Measurements from ENCODE around the gene MAFB.

DNA sequence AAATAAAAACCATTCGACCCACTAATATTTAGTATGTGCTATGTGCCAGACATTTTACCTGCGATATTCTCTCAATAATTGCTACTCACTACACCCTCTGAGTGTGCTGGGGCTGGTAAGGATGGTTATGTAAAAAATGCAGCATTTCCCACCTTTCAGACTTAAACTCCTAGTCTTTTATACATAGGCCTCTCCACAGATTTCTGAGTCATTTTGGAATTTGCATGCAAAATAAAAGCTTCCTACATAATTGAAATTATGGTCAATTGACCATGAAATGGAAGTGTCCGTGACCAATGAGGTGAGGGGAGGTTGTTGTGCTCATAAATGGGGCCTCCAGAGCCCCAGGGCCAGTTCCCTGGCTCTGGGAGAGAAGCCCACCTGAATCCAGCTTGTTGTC, 37.7 kb upstream of the MAFB start:
- TF ChIP-seq, protein P1, sequence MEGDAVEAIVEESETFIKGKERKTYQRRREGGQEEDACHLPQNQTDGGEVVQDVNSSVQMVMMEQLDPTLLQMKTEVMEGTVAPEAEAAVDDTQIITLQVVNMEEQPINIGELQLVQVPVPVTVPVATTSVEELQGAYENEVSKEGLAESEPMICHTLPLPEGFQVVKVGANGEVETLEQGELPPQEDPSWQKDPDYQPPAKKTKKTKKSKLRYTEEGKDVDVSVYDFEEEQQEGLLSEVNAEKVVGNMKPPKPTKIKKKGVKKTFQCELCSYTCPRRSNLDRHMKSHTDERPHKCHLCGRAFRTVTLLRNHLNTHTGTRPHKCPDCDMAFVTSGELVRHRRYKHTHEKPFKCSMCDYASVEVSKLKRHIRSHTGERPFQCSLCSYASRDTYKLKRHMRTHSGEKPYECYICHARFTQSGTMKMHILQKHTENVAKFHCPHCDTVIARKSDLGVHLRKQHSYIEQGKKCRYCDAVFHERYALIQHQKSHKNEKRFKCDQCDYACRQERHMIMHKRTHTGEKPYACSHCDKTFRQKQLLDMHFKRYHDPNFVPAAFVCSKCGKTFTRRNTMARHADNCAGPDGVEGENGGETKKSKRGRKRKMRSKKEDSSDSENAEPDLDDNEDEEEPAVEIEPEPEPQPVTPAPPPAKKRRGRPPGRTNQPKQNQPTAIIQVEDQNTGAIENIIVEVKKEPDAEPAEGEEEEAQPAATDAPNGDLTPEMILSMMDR (IDR thresholded peaks at IDR 0.05) = no peak
- no peak for TF ChIP-seq POLR2A (IDR thresholded peaks at IDR 0.05)
